Suppressor macrophage treated with lipopolysaccharide for 4 hours (primary cell): ENCODE measurements around the gene AGT.

Source experiments
- DNase-seq: peaks from one replicate; pipeline ENCODE4 v3.0.0-alpha.2; 2020

AGT gene

GRCh38 chr1:230713915-230714764 lies at the start of gene AGT:
Gene AGT, minus strand, starts transcription at chr1:230714122. Its CDS starts 3,299 bp downstream, at chr1:230710823.
- no peak for DNase-seq

DNA sequence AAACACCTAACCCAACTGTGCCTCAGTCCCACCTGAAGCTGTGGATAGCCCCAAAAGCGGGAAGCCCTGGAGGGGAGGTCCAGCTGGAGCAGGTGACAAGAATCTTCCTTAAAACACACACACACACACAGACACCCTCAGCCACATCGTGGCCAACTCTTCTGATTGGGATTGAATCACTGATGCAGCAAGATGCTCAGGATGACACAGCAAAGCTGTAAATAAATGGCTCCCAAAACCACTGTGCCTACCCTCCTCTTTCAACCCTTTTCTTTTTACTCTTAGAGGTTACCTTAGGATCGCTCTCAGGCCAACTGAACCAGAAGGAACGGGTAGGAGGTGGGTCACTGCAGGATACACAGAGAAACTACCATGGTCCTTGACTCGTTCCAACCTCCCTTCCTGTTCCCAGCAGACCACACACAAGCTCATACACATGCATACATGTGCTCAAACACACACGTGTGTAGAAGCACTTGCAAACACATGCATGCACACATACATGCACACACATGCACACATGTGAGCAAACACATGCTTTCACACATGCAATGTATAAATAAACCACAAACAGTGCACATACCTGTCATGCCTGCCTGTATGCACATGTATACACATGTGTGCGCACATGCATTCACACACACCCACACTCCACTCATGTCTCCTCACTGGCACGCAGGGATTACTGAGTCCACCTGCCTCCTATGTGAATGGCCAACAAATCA lies 47.7 kb upstream of the AGT start:
- no peak for DNase-seq

- DNase-seq: no peak
These were observed 46.5 kb upstream of the AGT start for GRCh38 chr1:230760360-230760827.

- DNase-seq: no peak
These were observed 45.6 kb upstream of the AGT start for GRCh38 chr1:230759369-230760065.

DNA sequence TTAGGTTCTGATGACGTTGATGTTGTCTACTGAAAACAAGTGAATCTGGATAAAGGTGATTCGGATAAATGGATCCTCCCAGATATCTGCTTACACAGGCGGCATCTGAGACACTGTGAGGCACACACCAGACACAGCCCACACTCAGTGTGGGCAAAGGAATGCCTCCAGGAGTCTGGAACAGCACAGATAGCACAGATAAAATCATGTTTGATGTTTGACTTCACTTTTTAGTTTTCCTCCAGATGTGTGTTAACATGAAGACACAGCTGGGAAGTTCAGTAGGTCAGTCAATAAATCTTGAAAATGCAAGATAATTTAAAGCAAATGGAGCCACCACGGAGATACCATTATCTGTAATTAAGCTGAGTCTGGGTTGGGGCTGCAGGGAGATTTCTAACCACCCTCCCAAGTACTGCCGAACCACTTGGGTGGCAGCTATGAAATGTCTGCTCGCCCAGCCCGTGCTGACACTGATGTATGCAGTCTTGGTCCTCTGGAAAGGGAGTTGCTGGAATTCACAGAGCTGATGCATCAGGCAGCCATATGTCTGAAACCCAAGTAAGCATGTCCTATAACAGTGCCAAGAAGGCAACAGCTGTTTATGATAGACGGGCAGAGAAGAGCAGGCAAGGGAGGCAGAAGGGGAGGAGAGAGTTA lies 44.9 kb upstream of the AGT start:
- DNase-seq: no peak

GRCh38 chr1:230757856-230758708 lies 44.2 kb upstream of the AGT start:
- no peak for DNase-seq

- peak; percentile 7 for DNase-seq
These were observed 40.9 kb upstream of the AGT start for GRCh38 chr1:230754796-230755195.

GRCh38 chr1:230753586-230754251 lies 39.8 kb upstream of the AGT start:
- peak; percentile 11 for DNase-seq

- no peak for DNase-seq
These were observed 39.3 kb upstream of the AGT start for GRCh38 chr1:230753191-230753585.

GRCh38 chr1:230752407-230752806 lies 38.5 kb upstream of the AGT start:
- no peak for DNase-seq

- no peak for DNase-seq
These were observed 37.2 kb upstream of the AGT start for GRCh38 chr1:230750986-230751625.

DNA sequence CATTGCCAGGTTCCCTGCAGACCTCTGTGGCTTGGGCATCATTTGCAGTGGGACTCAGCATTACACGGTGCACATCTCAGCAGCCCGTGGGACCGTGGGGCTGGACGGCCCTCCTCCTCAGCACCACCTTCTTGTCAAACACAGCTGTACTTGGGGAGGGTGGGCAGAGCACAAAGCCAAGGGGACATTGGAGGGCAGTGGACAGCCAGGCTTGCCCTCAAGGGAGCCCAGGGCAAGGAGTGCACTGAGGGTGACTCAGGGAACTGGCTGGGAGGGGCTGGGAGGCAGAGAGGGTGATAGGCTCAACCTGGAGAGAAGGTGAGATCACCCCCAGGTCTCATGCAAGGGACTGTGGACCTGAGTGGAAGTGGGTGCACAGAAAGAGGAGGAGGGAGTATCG lies 36.7 kb upstream of the AGT start:
- DNase-seq: no peak

DNA sequence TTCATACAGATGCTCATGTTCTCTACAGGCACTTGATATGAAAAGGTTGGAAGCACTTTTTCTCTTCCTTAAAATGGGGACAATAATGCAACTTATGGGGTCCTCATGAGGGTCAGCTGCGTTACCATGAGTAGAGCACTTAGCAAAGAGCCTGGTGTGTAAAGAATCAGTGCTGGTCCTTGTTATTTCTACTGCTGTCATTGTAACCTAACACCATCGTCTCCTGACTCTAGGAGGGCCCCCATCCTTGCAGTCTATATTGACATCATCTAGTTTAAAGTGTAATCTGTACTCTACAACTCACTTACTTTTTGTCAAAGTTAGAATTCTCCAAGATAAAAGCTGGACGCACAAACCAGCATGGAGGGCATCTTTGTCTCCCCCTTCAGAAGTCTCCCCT lies 35.7 kb upstream of the AGT start:
- no peak for DNase-seq

DNA sequence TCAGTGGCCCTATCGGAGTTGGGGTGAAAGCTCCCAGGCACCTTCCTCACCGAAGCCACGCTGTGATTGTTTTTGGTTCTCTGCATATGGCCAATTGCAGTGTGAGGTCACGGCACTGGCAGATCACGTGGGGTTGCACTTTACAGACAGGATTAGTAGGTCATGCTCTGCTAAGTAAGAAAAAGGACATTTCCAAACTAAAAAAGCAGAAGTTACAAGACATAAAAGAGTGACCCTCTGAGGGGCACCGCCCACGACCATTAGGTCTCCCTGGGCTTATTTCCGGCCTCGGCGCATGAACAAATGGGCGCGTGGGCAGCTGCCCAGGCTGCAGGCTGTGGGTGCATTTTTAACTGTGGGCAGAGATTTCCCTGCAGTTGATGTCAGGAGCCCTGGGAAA lies 35.2 kb upstream of the AGT start:
- DNase-seq: peak; percentile 63

- no peak for DNase-seq
These were observed 34.2 kb upstream of the AGT start for GRCh38 chr1:230747890-230748800.

- DNase-seq: no peak
These were observed 33.3 kb upstream of the AGT start, which contains the start of gene CAPN9 for GRCh38 chr1:230747127-230747730. Gene CAPN9, plus strand, starts transcription at chr1:230747388. Its CDS starts 109 bp downstream, at chr1:230747497.

DNA sequence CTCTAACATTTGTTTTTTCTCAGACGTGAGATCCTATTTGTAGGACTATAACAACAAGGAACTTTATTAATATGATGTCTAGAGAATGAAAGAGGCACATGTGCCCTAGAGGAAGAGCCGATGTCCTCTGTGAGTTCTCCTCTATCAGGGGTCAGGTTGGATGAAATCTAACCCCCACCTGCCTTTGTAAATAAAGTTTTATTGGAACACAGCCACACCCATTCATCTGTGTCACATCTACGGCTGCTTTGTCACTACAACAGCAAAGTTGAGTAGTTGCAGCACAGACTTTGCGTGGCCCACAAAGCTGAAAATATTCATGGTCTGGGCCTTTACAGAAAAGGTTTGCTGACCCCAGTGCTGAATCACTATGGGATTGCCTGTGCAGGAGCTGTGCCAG lies 32.7 kb upstream of the AGT start:
- no peak for DNase-seq

DNA sequence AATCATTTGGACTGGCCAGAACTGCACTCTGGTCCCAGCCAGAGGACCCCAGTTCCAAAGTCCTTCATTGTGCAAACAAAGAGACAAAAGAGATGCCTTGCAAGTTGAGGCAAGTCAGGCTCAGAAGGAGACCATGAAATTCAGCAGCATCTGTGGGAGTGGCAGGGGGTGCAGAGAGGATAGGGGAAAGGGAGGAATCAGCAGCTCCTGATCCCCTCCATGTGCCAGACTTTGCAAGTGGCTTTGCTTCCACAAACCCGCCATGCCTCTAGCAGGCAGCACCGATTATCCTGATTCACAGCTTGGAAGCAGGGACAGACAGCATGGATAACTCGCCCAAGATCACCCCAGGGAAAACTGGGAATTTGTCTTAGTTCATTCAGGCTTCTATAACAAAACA lies 31.1 kb upstream of the AGT start:
- no peak for DNase-seq

DNA sequence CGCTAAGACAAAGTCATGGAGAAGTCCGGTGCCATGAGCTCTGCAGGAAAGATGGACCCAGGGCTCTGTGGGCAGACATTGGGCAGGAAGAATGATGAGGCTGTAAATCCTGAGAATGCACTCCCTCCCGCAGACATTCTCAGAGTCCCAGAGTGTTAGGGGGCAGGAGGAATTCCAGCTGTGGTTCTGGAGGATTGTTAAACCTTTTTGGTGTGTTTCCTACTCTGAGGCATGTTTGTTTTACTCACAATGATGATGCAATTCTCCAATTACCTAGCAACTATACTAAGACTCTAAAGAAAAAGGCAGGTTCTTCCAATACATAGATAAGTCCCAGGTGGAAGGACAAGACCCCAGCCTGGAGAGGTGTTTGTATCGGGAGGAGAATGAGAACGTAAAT lies 30.5 kb upstream of the AGT start:
- no peak for DNase-seq
